Measurements from ENCODE around the gene WDR37.

- TF ChIP-seq POLR2A (IDR thresholded peaks at IDR 0.05): no peak
- TF ChIP-seq, protein P1, sequence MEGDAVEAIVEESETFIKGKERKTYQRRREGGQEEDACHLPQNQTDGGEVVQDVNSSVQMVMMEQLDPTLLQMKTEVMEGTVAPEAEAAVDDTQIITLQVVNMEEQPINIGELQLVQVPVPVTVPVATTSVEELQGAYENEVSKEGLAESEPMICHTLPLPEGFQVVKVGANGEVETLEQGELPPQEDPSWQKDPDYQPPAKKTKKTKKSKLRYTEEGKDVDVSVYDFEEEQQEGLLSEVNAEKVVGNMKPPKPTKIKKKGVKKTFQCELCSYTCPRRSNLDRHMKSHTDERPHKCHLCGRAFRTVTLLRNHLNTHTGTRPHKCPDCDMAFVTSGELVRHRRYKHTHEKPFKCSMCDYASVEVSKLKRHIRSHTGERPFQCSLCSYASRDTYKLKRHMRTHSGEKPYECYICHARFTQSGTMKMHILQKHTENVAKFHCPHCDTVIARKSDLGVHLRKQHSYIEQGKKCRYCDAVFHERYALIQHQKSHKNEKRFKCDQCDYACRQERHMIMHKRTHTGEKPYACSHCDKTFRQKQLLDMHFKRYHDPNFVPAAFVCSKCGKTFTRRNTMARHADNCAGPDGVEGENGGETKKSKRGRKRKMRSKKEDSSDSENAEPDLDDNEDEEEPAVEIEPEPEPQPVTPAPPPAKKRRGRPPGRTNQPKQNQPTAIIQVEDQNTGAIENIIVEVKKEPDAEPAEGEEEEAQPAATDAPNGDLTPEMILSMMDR (IDR thresholded peaks at IDR 0.05): no peak
Measured at GRCh38 chr10:1148855-1149605, 92.8 kb downstream of the WDR37 start.
